HepG2 (cell line): ENCODE data around the gene DSTN. TPM values are rescaled to one million over a fixed set of nuclear protein-coding genes. Genes with fewer than 3 reads are reported as not detected.

ENCODE experiments used
- EED ChIP-seq: sonication (generic); formaldehyde crosslinking; IDR thresholded peaks from 2 replicates; pipeline ENCODE4 v1.5.0; 2020; ENCODE audit warnings: mild to moderate bottlenecking, missing genetic modification reagents
- HES4 ChIP-seq: sonication (generic); formaldehyde crosslinking; IDR thresholded peaks from 2 replicates; pipeline ENCODE4 v1.9.0; 2021; ENCODE audit warnings: mild to moderate bottlenecking, missing genetic modification reagents, borderline replicate concordance
- PHF5A ChIP-seq: IDR thresholded peaks from one replicate; pipeline ENCODE4 v1.6.1; 2018; ENCODE audit warnings: low read depth, missing genetic modification reagents; ENCODE audit not compliant: unreplicated experiment
- RXRA ChIP-seq: sonication (generic); formaldehyde crosslinking; IDR thresholded peaks from 2 replicates; pipeline ENCODE4 v1.5.1; 2020; ENCODE audit warnings: missing genetic modification reagents
- SATB2 ChIP-seq: sonication (generic); formaldehyde crosslinking; IDR thresholded peaks from 2 replicates; pipeline ENCODE4 v1.5.0; 2020; ENCODE audit warnings: missing genetic modification reagents
- STAG1 ChIP-seq: sonication (generic); formaldehyde crosslinking; IDR thresholded peaks from 2 replicates; pipeline ENCODE4 v1.4.0; 2020; ENCODE audit warnings: missing genetic modification reagents
- ZNF235 ChIP-seq: sonication (generic); formaldehyde crosslinking; IDR thresholded peaks from 2 replicates; pipeline ENCODE4 v1.8.1; 2023; ENCODE audit warnings: mild to moderate bottlenecking, missing genetic modification reagents, borderline replicate concordance
- ZNF720 ChIP-seq: sonication (generic); formaldehyde crosslinking; IDR thresholded peaks from 2 replicates; pipeline ENCODE4 v1.4.0; 2020; ENCODE audit warnings: missing genetic modification reagents
- ZZZ3 ChIP-seq: sonication (generic); formaldehyde crosslinking; IDR thresholded peaks from 2 replicates; pipeline ENCODE4 v1.4.0; 2020; ENCODE audit warnings: missing genetic modification reagents, mild to moderate bottlenecking, borderline replicate concordance
- polyA plus RNA-seq, 8 experiments: library from polyadenylated mRNA; depleted of rRNA in 3 of 8; stranded (reverse) in 7 of 8; unstranded in 1 of 8; fragments of >200 nt; fragmentation: Illumina TruSeq in 4 of 8; extraction: Trizol in 4 of 8; gene quantifications; 2 replicates each; pipeline versions ENCODE4 v1.2.1 to v1.2.3, GENCODE V29; 2011 to 2016; ENCODE audit warnings: low read depth in 4 of 8, missing spikeins in 1 of 8, mixed read lengths in 1 of 8; ENCODE audit not compliant: insufficient read depth in 1 of 8
- total RNA-seq, 5 experiments: library from RNA; depleted of rRNA; stranded (reverse); fragments of >200 nt; fragmentation: Illumina TruSeq; extraction: Trizol; gene quantifications; 2 replicates each; pipeline ENCODE4 v1.2.3, GENCODE V29; 2016; ENCODE audit warnings: low read depth in 1 of 5
- TF ChIP-seq, protein P1 (sequence below): sonication (generic); formaldehyde crosslinking; IDR thresholded peaks from 2 replicates; pipeline ENCODE4 v1.4.0; 2020; ENCODE audit warnings: mild to moderate bottlenecking, missing genetic modification reagents
- TF ChIP-seq, protein P2 (sequence below): sonication (generic); formaldehyde crosslinking; conservative IDR thresholded peaks from 2 replicates; pipeline ENCODE4 v1.5.0; 2020; ENCODE audit warnings: missing genetic modification reagents
- TF ChIP-seq, protein P3 (sequence below): IDR thresholded peaks from 2 replicates; pipeline ENCODE4 v1.6.1; 2016; ENCODE audit warnings: missing compliant biosample characterization, missing genetic modification reagents, borderline replicate concordance
- TF ChIP-seq, protein P4 (sequence below): IDR thresholded peaks from 2 replicates; pipeline ENCODE4 v1.6.1; 2018; ENCODE audit warnings: missing genetic modification reagents, mild to moderate bottlenecking, missing compliant biosample characterization

Gene DSTN
- total and polyA plus RNA-seq, 2 of the 13 experiments (the other 11 are each of a cell fraction or from before 2014, with no cell fraction given), result 27.6 to 106 TPM

DNA sequence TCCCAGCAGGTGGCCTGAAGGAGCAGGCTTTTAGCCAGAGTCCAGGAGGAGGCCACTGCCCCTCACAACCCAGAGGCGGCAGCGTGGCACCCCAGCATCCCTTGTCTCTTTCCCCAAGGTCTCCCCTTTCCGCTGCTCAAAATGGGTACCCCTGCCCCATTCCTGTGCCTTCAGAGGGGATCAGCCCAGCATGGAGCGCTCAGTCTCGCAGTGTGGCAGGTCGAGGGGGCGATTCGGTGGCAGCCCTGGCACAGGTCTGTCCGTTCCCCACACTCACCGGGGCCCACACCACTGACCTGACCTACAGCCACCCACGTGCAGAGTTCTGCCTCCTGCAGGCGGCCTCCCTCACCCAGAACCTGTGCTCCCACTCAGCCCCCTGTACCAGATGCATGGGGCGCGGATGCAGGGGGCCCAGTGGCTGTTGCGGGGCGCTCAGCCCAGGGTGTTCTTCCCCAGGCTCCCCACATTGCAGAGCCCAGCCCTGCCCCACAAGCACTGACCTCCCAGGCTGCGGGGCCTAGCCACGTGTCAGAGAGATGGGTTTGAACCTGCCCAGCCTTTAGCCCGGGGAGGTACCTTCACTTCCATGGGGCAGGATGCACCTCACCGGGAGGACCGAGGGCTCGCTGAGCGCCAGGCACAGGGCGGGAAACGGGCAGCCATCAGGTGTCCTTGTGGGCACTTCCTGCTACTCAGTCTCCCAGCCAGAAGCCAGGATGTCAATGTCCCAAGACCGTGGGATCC, 41.8 kb downstream of the DSTN start (continued):
- TF ChIP-seq, protein P1, sequence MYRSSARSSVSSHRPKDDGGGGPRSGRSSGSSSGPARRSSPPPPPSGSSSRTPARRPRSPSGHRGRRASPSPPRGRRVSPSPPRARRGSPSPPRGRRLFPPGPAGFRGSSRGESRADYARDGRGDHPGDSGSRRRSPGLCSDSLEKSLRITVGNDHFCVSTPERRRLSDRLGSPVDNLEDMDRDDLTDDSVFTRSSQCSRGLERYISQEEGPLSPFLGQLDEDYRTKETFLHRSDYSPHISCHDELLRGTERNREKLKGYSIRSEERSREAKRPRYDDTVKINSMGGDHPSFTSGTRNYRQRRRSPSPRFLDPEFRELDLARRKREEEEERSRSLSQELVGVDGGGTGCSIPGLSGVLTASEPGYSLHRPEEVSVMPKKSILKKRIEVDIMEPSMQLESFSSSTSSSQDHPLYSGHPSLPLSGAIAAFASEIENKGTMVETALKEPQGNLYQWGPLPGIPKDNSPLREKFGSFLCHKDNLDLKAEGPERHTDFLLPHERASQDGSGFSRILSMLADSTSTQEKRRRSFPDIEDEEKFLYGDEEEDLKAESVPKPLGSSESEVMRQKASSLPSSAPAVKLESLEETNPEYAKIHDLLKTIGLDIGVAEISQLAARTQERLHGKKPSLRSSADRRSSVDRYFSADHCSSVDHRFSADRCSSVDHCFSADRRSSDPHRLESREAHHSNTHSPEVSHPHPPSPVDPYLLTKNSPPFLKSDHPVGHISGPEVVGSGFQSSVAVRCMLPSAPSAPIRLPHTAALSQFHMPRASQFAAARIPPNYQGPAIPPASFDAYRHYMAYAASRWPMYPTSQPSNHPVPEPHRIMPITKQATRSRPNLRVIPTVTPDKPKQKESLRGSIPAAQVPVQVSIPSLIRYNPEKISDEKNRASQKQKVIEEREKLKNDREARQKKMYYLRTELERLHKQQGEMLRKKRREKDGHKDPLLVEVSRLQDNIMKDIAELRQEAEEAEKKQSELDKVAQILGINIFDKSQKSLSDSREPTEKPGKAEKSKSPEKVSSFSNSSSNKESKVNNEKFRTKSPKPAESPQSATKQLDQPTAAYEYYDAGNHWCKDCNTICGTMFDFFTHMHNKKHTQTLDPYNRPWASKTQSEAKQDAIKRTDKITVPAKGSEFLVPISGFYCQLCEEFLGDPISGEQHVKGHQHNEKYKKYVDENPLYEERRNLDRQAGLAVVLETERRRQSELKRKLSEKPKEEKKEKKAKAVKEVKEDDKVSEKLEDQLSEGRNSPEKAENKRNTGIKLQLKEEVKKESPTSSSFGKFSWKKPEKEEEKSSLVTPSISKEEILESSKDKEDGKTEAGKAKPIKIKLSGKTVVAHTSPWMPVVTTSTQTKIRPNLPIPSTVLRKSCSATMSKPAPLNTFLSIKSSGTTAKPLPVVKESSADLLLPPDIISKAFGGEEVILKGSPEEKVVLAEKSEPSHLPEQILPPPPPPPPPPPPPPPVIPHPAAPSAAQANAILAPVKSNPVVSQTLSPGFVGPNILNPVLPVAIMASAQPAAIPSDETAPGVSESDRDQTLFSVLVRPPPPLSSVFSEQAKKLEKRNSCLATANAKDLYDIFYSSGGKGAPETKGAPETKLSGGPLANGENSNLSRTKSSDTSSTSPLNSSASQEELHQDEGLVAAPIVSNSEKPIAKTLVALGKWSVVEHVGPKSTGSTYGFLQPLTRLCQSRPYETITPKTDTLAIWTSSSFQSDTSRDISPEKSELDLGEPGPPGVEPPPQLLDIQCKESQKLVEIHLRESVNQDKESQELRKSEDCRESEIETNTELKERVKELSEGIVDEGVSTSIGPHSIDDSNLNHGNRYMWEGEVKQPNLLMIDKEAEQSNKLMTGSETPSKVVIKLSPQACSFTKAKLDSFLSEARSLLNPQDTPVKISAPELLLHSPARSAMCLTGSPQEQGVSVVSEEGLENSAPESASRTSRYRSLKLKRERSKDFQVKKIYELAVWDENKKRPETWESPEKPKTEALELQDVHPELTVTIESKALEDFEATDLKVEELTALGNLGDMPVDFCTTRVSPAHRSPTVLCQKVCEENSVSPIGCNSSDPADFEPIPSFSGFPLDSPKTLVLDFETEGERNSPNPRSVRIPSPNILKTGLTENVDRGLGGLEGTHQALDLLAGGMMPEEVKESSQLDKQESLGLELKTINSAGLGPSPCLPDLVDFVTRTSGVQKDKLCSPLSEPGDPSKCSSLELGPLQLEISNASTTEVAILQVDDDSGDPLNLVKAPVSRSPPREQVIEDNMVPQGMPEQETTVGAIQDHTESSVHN (CRISPR knock-in tag), result no peak
- TF ChIP-seq RXRA (CRISPR knock-in tag), result peak; percentile 58; the same call in 1 of the 2 replicates
- no peak for TF ChIP-seq ZZZ3 (CRISPR knock-in tag)
- peak; percentile 82 for TF ChIP-seq STAG1
- TF ChIP-seq, protein P2, sequence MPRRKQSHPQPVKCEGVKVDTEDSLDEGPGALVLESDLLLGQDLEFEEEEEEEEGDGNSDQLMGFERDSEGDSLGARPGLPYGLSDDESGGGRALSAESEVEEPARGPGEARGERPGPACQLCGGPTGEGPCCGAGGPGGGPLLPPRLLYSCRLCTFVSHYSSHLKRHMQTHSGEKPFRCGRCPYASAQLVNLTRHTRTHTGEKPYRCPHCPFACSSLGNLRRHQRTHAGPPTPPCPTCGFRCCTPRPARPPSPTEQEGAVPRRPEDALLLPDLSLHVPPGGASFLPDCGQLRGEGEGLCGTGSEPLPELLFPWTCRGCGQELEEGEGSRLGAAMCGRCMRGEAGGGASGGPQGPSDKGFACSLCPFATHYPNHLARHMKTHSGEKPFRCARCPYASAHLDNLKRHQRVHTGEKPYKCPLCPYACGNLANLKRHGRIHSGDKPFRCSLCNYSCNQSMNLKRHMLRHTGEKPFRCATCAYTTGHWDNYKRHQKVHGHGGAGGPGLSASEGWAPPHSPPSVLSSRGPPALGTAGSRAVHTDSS (CRISPR knock-in tag), result no peak
- TF ChIP-seq, protein P3, sequence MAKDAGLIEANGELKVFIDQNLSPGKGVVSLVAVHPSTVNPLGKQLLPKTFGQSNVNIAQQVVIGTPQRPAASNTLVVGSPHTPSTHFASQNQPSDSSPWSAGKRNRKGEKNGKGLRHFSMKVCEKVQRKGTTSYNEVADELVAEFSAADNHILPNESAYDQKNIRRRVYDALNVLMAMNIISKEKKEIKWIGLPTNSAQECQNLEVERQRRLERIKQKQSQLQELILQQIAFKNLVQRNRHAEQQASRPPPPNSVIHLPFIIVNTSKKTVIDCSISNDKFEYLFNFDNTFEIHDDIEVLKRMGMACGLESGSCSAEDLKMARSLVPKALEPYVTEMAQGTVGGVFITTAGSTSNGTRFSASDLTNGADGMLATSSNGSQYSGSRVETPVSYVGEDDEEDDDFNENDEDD (CRISPR knock-in tag), result peak; percentile 17; the same call in 1 of the 2 replicates
- TF ChIP-seq, protein P4, sequence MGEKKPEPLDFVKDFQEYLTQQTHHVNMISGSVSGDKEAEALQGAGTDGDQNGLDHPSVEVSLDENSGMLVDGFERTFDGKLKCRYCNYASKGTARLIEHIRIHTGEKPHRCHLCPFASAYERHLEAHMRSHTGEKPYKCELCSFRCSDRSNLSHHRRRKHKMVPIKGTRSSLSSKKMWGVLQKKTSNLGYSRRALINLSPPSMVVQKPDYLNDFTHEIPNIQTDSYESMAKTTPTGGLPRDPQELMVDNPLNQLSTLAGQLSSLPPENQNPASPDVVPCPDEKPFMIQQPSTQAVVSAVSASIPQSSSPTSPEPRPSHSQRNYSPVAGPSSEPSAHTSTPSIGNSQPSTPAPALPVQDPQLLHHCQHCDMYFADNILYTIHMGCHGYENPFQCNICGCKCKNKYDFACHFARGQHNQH (CRISPR knock-in tag), result no peak
- TF ChIP-seq ZNF720 (CRISPR knock-in tag), result no peak
- TF ChIP-seq PHF5A (CRISPR knock-in tag), result peak; percentile 5
- no peak for TF ChIP-seq SATB2
- no peak for TF ChIP-seq ZNF235 (CRISPR knock-in tag)
- 0 out of 2 replicates have a peak, but pooled peaks have one; percentile 20 for TF ChIP-seq EED (CRISPR knock-in tag)
- TF ChIP-seq HES4 (CRISPR knock-in tag), result 0 out of 2 replicates have a peak, but pooled peaks have one; percentile 77
